Astrocyte of the hippocampus (primary cell): Measurements from ENCODE around the gene HAUS7.
A peak's percentile ranks its signal among the peaks of the same experiment; 100 is the strongest.

Source experiments
- DNase-seq: peaks from one replicate; pipeline ENCODE4 v3.0.0; 2011; ENCODE audit warnings: low read depth, low spot score

HAUS7 gene

GRCh38 chrX:153477364-153477857, 7.0 kb upstream of the HAUS7 start:
- no peak for DNase-seq

- DNase-seq: peak; percentile 50
Measured at GRCh38 chrX:153476666-153477363, 6.4 kb upstream of the HAUS7 start.

GRCh38 chrX:153475751-153476281, 5.4 kb upstream of the HAUS7 start:
- no peak for DNase-seq

DNA sequence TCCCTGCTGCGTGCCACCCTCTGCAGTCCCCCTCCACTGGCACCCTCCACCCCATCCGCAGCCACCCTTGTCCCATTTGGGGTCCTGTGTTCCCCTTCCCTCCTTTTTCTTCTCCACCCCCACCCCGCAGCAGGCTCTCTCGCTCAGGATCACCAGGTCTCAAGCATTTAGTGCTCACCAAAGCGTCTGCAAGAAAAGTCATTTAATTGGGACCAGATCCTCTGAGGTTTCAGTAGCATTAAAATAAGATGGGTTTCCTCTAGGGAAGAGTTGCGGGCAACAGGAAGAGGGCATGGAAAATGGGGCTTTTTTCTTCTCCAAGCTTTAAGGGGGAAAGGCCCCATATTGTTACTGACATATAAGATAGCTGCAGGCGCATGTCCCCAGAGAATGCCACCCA, 4.9 kb upstream of the HAUS7 start:
- no peak for DNase-seq

- DNase-seq: peak; percentile 82
Measured at GRCh38 chrX:153474718-153475117, 4.3 kb upstream of the HAUS7 start.

- DNase-seq: no peak
Measured at GRCh38 chrX:153474266-153474665, 3.9 kb upstream of the HAUS7 start.

DNA sequence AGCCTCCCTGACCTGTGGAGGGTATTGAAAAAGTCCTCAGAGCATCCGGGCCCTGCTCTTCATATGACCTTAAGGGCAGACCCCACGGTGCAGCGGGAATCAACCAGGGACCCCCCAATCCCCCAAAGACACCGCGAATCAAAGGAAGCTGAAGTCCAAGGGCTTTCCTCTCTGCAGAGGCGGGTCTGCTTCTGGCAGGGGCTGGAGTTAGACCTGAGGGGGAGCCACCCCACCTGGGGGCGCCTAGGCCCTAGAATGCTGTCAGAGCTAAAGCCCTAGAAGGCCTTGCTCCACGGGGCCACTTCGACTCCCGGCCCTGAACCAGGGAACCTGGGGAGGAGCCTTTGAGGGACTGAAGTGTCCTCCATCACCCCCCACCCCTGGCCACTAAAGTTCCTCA, 2.8 kb upstream of the HAUS7 start:
- DNase-seq: no peak

- DNase-seq: peak; percentile 81
Measured at GRCh38 chrX:153471663-153472280, 1.4 kb upstream of the HAUS7 start.

- peak; percentile 56 for DNase-seq
Measured at GRCh38 chrX:153469811-153470410, 465 bp downstream of the HAUS7 start.

DNA sequence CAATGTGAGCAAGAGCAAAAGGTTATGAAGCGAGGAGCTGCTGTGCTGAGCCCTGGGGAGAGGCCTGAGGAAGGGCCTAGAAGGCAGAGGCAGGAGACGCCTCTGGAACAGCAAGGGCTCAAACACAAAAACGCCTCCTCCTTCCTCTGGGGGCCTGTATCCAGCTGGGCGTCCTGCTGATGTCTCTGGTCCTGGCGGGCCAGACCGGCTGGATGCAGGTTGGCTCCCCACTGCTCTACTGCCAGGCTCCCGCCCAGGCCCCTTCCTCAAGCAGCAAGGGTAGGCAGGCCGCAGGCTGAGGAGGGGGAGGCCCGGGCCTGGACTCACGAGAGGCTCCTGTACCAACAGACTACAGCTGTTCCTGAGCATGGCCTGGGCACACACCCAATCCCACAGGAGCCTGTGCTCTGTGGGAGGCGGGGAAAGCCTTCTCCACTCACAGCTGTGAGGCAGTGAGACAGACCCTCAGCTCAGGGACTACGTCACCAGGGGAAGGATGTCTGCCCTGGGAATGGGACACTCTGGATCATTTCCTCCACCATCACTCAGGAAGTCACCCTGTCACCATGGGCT, 2.3 kb downstream of the HAUS7 start:
- no peak for DNase-seq

DNA sequence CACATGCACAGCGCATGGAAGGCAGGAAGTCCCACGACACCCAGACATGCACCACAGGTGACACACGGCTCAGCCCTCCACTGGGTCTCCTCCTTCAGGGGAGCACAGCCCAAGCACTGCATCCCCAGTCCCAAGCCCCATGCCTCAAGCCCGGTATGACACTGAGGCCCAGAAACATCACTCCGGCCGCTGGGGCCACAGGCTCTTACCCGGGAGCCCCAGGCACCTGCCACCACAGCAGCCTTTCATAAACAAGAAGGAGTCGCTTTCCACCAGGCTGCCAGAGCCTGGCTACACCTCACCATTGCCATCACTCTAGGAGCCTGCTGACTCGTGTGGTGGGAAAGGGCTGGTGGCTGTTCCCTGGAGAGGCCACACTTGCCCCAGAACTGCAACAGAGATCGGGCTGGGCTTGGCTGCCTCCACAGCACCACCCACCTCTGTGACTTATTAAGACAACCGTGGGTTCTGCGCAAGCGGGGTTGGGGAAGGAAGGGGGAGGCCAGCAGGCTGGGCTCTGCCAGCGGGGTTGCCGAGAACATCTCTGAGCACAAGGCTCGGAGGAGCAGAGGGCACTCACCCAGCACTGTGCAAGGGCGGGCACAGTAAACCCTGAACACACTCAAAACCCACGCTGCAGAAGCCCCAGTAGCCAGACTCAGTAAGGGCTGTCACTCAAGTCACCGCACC, 4.5 kb downstream of the HAUS7 start:
- no peak for DNase-seq

DNA sequence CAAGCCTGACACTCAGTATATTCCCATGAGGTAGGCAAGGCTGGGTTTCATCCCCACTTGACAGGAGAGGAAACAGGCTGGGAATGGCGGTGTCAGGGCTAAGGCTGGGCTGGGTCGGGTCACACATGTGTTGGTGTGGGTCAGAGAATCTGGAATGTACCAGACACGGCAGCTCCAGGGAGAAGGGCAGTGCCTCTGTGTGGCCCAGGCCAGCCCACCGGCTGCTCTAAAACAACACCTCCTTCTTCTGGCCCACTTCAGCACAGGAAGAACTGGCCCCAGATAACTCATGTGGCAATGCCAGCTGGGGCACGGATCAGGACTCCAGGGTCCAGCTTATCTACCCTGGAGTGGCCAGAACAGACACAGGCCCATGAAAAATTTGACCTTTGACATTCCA, 6.3 kb downstream of the HAUS7 start:
- DNase-seq: no peak

DNA sequence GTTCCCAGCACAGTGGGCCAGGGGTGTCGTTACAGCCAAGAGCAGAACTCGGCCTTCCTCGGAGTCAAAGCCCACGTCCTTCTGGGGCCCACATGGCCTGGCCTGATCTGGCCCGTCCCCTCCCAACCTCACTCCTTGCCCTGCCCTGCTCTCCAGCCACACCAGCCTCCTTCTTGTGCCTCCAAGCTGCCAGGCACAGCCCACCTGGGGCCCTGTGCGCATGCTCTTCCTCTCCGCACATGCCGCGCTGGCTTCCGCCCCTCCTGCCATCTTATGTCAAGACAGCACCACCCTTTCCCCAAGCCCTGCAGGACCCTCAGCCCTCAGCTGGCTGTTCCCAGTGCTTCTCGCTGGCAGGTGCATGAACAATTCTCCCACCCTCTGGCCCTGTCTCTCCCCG, 6.8 kb downstream of the HAUS7 start:
- no peak for DNase-seq

DNA sequence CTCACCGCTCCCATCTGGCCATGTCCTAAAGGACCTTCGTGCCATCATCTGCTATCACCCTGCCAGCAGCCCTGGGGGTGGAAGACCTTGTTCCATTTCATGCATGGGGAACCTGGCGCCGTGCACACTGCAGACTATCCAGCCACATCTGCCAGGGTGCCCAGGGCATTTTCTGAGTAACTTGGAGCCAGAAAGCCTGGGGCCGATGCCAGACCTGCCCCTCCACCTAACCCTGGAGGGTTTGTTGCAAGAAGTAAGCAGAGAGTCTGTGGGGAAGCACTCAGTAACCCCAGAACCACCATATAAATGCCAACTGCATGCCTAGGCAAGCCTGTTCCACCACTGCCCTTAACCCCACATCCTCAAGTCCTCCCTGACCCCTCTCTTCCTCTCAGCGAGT, 7.3 kb downstream of the HAUS7 start:
- DNase-seq: no peak

DNA sequence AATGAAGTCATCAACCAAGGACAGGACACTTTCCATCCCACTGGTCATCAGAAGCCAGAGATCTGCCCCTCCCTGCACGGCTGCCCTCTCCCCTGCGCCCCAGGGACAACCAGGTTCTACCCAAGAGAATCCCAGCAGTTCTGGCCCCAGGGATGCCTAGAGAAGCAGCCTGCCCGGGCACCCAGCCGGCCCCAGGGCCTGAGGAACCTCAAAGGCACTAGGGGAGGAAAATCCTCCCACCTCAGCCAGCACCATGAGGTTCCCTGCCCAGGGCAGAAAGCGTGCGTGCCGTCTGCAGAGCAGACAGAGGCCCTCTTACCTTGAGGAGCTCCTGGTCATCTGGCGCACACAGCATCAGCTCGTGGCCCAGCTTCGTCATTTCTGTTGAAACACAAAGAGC, 8.1 kb downstream of the HAUS7 start:
- DNase-seq: no peak

- peak; percentile 64 for DNase-seq
Measured at GRCh38 chrX:153460826-153461225, 9.6 kb downstream of the HAUS7 start.

DNA sequence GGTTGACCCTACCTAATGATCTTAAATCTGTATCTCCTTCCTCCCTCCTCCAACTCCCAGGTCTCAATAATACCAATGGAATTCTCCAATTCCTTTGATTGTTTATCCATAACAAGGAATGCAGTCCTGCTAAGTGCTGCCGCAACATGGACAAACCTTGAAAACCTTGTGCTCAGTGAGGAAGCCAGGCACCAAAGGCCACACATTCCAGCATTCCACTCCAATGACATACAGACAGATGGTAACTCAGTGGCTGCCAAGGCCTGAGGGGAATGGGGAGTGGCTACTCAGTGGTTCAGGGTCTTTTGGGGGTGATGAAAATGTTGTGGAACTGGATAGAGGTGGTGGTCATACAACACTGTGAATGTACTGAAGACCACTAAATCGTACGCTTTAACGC, 10.4 kb downstream of the HAUS7 start:
- DNase-seq: peak; percentile 82

- DNase-seq: no peak
Measured at GRCh38 chrX:153458476-153458875, 11.9 kb downstream of the HAUS7 start.

DNA sequence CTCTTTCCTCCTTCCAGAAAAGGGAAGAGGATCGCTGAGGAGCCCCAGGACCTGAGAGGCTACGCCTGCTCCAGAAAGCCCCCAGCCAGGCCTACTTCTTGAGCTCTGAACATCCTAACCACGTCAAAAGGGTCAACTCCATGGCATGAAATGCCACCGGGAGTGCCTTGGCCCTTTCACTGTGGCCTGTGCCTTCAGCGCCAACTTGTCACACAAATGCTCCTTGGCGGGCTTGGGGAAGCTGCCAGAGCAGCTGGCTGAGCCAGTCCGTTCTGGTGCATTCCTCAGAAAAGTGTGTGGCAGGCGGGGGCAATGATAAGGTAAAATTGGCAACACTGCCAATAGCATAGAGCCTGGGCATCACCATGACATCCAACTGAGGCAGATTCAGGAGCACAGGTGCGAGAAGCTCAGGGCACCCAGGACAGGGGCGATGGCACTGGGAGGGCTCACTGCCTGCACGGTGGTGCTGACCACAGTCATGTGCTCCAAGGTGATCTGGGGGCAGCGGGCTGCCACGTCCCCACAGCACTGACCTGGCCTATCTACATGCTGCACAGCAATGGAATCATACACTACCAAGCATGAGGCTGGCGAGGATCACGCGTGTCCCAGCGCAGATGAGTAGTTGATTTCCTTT, 12.4 kb downstream of the HAUS7 start:
- DNase-seq: no peak

DNA sequence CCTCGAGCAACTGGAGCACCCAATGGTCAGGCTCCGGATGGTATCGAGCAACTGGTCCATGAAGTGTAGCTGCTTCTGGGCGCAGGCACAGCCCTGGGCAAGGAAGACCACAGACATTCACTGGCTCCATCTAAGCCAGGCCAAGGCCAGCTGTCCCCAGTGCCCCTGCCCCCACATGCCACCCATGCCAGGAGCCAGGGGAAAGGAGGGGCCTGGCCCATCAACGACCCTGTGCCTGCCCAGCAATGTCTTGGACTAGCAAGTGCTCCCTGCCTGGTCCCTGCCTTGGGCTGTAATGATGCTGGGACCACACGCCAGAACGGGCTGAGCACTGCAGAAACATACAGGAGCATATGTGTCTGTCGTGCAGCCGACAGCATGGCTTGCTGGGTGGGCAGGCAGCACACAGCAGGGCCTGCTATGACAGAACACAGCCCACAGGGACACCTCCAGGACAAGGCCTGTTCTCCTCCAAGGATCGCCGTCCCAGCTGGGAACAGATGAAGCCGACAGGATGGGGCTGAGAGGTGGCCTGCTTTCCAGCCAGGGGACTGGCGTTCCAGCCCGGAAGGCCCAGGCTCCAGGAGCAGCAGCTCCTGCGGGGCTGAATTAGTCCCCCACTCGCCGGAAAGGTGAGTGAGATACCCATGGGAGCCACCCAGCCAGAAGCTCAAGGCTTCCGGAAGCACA, 13.1 kb downstream of the HAUS7 start:
- DNase-seq: no peak

DNA sequence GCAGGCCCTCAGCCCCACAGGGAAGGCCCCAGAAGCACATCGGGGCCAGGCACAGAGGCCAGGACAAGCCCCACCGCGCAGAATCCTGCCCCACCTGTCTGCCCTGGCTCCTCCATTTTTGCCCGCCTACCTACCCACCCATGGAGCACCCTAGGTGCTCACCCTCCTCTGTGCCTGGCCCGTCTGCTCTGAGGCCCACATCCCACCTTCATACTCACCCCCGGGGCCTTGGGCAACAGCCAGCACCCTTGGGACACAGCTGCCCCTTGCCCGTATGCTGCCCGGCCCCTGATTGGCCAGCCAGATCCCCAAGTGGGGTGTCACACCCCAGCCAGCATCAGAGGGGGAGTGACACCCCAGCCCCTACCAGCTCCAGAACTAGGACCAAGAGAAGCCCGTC, 13.7 kb downstream of the HAUS7 start:
- DNase-seq: no peak
